Measurements from ENCODE around the gene DNAJC30.

The DNAJC30 gene

DNA sequence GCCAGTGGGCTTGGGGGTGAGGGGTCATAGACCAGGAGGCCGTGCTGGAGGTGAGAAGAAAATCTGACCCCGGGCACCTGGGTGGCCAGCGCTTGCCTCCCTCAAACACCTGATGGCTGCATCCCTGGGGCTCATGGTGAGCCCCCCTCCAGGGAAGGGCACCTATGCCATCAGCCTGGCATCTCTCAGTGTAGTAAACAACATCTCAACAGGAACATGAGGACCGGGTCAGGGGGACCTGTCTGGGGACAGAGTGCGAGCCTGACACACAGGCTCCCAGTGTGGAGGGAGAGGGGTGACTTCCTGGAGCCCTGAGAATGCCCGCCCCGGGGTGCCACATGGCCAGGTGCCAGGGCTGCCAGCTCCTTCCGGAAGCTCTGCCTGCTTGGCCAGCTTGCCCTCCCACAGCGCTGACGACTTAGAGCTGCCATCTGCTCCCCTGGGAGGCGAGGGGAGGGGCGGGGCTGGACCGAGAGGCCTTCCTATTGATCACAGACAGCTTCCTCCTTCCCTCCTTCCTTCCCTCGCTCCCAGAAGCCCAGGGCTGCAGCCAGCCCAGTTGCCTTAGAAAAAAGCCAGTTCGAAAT, 23.9 kb upstream of the DNAJC30 start:
- DNase-seq = peak; percentile 69

DNA sequence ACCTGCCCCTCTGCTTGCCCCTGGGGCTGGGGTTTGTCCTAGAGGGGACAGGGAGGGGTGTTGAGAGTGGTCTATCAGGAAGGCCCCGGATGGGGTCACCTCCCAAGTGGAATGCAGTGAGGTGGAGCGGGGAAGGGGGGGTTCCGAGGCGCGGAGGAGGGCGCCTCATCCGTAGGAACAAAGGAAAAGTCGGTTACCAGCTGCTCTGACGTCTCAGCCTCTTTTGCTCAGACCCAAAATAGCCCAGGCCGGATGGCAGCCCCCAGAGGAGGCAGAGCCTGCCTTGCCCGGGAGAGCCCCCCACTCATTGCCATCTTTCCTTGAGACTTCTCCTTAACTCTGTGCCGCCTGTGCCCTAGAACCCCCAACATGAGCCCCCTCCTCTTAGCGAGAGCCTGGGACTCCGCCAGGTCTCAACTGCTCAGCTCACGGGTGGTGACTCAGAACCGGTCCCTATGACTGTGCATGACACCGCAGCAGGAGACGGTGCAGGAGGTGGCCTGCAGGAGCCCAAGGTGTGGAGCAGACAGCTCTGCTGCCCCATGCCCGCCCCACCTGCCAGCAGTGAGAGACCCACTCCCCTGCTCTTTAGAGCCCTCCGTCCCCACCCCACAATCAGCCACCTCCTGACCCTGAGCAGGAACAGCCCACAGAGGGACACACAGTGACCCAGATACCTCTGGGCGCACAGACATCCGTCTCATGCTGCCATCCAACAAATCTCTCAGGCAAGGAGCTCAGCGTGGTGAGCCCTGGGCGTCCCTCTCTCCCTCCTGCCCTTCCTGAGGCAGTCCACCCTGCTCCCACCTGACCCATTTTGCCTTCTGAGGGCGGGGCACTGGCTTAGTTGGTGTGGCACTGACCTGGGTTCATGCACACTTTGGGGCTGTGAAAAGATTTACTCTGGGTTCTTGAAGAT, 23.1 kb upstream of the DNAJC30 start:
- peak; percentile 31 for DNase-seq

DNA sequence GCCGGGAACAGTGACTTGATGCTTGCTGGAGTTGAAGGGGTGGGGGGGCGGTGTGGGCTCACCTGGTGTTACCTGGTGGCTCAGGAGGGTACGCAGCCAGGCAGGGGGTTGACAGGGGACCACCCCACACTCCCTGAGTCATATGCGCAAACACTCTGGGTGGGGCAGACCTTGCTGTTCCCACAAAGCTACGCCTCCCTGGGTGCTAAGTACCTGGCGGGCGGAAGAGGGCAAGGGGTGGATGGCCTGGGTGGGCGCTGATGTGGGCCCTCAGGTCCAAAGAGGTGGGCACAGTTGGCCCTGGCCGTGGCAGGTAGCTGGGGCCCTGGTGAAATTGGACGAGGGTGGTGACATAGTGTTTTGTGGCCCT, 22.3 kb upstream of the DNAJC30 start:
- no peak for DNase-seq

DNA sequence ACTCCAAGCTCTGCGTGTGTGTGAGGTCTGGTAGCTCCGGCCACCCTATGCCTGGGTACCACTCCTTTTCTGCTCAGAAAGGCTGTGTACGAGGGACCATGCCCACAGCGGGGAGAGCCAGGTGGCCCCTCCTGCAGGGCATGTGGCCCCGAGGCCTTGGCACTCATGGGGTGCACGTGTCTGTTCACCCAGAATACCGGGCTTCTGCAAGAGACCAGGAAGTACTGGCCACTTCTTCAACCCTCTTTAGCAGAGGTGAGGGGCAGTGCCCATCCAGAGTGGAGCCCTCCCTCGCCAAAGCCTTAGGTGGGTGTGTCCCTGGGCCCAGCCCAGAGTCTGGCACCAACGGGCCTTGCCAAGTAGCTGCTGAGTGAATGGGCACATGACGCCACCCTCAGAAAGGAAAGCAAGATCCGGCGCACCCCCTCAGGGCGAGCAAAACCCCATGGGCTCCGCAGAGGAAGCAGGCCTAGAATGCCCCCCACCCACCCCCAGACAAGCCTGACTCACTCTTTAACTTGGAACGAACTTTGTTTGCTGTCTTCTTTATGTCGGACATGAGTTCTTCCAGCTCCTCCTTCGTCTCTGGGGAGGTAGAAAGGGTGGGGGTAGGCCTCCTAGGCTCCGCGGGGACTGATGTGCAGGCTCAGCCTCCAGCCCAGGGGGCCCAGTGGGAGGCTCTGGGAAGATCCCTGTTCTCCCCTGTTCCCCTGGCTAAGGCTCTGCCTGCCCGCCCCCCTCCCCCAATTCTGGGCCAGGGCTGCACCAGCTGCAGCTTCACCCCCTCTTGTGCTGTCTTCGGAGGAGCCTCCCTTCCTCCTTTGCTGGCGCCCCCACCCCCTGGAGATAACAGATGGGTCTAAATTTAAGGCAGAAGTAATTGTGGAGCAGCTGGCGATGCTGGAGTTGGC, 21.6 kb upstream of the DNAJC30 start:
- DNase-seq = no peak

- peak; percentile 82 for DNase-seq
These were observed 20.7 kb upstream of the DNAJC30 start for GRCh38 chr7:73703757-73704639.

DNA sequence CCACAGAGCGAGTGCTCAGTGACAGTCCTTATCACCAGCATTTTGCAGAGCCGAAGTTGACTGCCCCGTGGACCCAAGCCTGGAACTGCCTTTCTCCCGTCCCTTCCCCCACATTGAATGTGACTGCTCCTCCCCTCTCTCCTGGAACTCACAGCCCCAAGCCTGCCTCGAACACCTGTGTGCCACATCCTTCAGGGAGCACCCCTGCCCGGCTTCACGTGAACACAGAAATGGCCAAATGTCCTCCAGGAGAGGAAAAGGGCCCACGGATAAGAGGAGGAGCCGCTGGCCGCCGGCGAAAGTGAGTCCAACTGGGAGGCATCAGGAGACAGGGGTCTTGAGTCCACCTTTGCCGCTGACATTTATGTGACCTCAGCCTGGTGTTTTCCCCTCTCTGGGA, 20.0 kb upstream of the DNAJC30 start:
- DNase-seq = no peak

GRCh38 chr7:73702665-73703064, 19.4 kb upstream of the DNAJC30 start:
- DNase-seq = no peak

- DNase-seq = no peak
These were observed 19.0 kb upstream of the DNAJC30 start for GRCh38 chr7:73702226-73702625.

GRCh38 chr7:73701357-73701995, 18.2 kb upstream of the DNAJC30 start:
- peak; percentile 45 for DNase-seq

DNA sequence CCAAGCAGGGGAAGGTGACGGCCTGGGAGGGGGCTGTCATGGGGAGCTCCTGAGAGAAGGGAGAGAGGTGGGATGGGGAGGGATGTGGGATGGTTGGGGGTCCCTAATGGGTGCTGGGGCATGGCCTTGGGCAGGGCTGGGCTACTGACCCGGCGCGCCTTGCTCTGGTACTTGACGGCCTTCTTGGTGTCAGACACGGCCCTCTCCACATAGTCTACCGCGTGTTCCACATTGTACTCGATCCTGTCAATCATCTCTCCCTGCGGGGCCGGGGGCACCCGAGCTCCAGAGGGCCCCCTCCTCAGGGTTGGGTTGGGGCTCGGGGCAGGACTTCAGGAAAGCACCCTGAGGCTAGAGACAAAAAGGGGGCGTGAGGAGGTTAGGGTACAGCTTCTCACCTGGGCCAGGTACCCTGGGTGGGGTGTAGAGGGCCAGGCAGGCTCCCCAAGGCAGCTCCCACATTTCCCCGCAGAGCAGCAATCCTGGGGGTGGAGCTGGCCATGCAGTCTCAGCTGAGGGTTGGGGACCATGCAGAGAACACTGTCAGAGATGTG, 17.4 kb upstream of the DNAJC30 start:
- DNase-seq = no peak

- DNase-seq = no peak
These were observed 16.8 kb upstream of the DNAJC30 start for GRCh38 chr7:73700069-73700423.

DNA sequence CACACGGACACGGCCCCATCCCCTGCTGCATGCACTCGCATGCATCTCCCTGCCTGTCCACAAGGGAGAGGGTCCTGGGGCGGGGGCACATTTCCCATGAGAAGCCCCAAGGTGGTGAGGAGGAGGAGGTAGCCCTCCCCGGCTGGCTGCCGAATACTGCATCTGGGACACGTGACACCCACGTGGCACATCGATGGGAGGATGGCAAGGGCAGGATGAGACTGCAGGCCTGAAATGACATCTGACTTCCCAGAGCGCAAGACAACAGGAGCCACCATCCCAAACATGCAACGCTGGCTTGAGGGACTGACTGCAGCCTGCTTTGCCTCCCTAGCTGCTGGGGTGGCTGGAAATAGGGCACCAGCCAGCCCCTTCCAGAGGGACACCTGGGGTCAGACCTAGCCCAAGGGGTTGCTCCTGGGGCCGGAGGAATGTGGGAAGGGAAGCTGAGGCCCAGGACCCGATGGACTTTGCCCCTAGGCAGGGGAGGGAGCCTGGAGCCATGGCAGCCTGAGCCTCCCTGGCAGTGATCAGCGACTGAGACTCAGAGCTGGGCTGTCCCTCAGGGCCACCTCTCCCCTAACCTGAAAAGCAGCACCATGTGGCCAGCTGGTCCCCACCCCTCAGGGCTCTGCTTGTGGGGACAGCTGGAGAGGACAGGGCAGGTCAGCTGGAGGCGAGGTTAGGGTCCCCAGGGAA, 16.3 kb upstream of the DNAJC30 start:
- DNase-seq = no peak

DNA sequence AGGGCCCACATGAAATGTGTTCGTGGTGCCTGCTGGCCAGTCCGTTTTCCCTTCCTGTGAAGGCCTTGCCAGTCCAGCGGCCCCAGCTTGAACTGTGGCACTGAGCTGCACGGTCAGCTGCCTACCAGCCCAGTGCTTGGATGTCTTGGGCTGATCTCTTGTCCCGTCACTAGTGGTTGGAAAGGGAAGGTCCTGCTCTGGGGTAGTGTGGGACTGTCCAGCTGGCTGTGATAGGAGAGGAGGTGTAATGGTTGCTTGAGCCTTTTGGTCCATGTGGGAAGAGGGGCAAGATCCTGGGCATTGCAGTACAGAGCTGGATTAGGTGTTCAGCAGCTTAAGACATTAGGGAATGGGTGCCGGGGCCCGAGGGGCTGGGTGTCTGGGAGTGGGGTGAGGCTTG, 15.2 kb upstream of the DNAJC30 start:
- no peak for DNase-seq

GRCh38 chr7:73696372-73696771, 13.1 kb upstream of the DNAJC30 start:
- DNase-seq = no peak

GRCh38 chr7:73690646-73691045, 7.4 kb upstream of the DNAJC30 start:
- DNase-seq = no peak

DNA sequence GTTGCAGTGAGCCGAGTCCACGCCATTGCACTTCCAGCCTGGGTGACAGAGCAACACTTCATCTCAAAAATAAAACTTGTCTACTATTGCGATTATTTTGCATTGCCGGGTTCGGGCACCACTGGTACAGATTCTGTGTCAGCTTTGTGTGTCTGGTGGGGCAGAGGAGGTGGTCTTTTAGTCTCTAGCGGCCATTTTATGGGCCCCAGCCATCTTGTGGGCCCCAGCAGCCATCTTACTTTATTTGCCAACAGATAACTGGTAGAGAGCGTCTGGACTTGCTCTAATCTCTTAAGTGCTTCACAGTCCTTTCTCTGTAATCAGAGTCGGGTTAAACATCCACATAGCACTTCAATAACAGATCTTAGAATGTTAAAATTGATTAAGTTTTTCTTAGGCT, 5.0 kb upstream of the DNAJC30 start:
- no peak for DNase-seq

DNA sequence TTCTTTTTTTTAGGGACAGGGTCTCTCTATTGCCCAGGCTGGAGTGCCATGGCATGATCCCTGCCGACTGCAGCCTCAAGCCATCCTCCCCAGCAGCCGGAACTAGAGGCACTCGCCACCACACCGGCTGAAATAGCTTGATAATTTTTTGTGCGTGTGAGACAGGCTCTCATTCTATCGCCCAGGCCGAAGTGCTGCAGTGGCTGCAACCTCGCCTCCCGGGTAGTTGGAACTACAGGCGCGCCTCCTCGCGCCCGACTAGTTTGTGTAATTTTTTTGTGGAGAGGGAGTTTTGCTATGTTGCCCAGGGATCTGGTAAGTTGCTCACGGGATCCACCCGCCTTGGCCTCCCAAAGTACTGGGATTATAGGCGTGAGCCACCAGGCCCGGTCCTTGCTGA, 2.1 kb upstream of the DNAJC30 start:
- no peak for DNase-seq

DNA sequence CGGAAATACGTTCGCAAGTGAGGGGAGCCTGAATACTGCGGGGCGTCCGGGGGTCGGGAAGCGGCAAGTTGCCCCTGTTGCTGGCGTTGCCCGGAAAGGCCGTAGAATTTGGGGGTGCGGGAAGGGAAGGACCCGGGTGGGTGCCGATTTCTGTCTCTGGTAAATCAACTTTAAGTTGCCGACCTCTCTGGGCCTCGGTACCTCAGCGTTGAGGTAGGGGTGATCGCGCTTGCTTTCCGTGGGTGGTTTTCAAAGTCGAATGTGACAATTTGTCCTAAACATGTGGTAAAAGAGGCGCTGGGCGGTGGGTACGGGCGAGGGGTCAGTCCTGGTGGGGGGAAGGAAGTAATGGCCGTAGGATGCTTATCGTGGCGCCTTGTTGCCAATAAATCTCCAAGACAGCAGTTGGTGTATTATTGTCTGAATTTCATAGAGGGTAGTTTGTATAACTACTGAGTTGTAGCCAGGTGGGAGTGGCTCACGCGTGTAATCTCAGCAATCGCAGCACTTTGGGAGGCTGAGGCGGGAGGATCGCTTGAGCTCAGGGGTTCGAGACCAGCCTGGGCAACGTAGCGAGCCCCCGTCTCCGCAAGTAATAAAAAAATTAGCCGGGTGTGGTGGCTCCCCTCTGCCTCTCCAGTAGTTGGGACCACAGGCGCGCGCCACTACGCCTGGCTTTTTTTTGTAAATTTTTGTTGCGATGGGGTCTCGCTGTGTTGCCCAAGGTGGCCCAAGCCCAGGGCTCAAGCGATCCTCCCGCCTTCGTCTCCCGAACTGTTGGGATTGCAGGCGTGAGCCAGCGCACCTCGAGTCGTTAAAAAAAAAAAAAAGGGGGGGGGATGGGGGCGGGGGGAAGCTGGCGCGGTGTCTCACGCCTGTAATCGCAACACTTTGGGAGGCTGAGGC, 788 bp upstream of the DNAJC30 start:
- no peak for DNase-seq

DNA sequence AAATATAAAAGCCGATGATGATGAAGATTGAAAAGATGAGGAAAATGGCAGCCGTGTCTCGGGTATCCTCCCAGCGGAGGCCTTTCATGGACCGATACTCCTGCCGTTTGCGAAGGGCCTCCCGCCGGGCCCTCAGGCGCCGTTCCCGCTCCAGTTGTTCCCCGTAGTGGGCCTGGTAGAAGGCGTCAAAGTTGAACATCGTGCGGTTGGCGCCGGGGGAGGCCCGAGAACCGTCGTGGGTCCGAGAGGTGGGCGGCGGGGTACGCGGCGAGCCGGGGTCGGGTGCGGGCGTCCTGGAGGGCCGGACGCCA, 553 bp downstream of the DNAJC30 start:
- no peak for DNase-seq

- DNase-seq = no peak
These were observed 2.2 kb downstream of the DNAJC30 start for GRCh38 chr7:73681031-73681430.
